Esophagus muscularis mucosa (tissue), 3 donors: ENCODE results near the gene ENOX2.

Experiments used
- POLR2A ChIP-seq: fragments of 450-650 bp; IDR thresholded peaks from one replicate; pipeline ENCODE4 v1.6.1; 2017; ENCODE audit warnings: antibody characterized with exemption, moderate library complexity, mild to moderate bottlenecking, low read depth
- POLR2AphosphoS5 ChIP-seq, 2 donors: sonication (generic); formaldehyde crosslinking; IDR thresholded peaks; one replicate each; pipeline ENCODE4 v1.6.1; 2017; ENCODE audit warnings: antibody characterized with exemption in 2 of 2
- TF ChIP-seq, protein P1 (sequence below), 3 experiments: fragments of 200-600 bp in 2 of 3; fragments of 450-650 bp in 1 of 3; sonication (generic) in 2 of 3; IDR thresholded peaks; one replicate each; pipeline ENCODE4 v1.5.1; 2017 to 2019; ENCODE audit warnings: antibody characterized with exemption in 3 of 3, mild to moderate bottlenecking in 2 of 3, moderate library complexity in 1 of 3

DNA sequence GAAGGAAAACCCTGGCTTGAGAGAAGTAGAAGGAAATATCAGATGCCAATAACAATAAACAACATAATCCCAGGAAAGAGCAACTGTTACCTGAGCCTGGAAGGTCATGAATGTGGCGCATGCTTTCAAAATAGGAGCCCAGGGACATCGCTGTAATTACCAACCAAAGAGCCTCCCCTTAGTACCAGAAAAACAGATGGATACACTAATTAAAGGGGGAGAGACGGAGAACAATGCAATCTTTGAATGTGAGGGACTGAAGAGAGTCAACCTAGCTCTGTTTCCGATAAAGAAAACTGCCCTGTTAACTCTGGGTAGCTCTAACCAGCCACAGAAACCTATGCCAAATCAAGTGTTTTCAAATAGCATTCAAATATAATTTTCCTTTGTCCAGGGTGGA lies 161.4 kb downstream of the ENOX2 start:
- TF ChIP-seq, protein P1, sequence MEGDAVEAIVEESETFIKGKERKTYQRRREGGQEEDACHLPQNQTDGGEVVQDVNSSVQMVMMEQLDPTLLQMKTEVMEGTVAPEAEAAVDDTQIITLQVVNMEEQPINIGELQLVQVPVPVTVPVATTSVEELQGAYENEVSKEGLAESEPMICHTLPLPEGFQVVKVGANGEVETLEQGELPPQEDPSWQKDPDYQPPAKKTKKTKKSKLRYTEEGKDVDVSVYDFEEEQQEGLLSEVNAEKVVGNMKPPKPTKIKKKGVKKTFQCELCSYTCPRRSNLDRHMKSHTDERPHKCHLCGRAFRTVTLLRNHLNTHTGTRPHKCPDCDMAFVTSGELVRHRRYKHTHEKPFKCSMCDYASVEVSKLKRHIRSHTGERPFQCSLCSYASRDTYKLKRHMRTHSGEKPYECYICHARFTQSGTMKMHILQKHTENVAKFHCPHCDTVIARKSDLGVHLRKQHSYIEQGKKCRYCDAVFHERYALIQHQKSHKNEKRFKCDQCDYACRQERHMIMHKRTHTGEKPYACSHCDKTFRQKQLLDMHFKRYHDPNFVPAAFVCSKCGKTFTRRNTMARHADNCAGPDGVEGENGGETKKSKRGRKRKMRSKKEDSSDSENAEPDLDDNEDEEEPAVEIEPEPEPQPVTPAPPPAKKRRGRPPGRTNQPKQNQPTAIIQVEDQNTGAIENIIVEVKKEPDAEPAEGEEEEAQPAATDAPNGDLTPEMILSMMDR (IDR thresholded peaks at IDR 0.05), result no peak
- TF ChIP-seq POLR2A, result no peak
- no peak for TF ChIP-seq POLR2AphosphoS5 (IDR thresholded peaks at IDR 0.05)
